Stimulated activated CD4-positive, alpha-beta T cell treated with anti-CD3 and anti-CD28 coated beads, Interleukin-1b, Interleukin-23, amount 100 ng/mL, for 4 hours (primary cell): Measurements from ENCODE around the gene ADSS2.
"Not testable (repeated sequence)": the region's sequence is repeated elsewhere in the genome, so short reads cannot be mapped to it uniquely, and the experiment has no call there.

Experiments used
- DNase-seq, 2 donors: peaks; one replicate each; pipeline ENCODE4 v3.0.0-alpha.2; 2020; ENCODE audit warnings: low read depth in 2 of 2

Gene ADSS2

DNA sequence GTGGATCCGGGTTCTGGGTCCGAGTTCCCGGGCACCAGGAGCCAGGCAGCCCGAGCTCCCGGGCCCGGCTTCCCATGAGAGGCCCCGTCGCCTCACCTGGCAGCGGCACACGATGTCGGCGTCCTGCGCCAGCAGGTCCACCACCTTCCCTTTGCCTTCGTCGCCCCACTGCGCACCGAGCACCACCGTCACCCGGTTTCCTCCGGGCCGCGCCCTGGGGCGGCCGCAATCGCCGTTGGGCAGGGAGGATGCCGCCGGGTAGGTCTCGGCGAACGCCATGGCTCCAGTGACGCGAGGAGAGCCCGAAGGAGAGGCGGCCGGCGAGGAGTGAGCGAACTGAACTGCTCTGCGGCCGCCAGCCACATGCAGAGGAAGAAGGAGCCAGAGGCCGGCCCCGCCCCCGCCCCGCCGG is at the start of gene ADSS2:
ADSS2 (minus strand) TSS at position 371 of the 412 bp plus-strand sequence; CDS start at position 279, 92 bp downstream.
- DNase-seq = no peak

DNA sequence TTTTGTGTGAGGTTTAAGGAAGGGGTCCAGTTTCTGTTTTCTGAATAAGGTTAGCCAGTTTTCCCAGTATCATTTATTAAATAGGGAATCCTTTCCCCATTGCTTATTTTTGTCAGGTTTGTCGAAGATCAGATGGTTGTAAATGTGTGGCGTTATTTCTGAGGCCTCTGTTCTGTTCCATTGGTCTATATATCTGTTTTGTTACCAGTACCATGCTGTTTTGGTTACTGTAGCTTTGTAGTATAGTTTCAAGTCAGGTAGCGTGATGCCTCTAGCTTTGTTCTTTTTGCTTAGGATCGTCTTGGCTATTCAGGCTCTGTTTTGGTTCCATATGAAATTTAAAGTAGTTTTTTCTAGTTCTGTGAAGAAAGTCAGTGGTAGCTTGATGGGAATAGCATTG is 48.8 kb upstream of the ADSS2 start:
- DNase-seq = not testable (repeated sequence)

DNA sequence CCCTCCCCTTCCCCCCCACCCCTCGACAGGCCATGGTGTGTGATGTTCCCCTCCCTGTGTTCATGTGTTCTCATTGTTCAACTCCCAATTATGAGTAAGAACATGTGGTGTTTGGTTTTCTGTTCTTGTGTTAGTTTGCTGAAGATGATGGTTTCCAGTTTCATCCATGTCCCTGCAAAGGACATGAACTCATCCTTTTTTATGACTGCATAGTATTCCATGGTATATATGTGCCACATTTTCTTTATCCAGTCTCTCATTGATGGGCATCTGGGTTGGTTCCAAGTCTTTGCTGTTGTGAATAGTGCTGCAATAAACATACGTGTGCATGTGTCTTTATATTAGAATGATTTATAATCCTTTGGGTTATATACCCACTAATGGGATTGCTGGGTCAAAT is 47.8 kb upstream of the ADSS2 start:
- DNase-seq = not testable (repeated sequence)

DNA sequence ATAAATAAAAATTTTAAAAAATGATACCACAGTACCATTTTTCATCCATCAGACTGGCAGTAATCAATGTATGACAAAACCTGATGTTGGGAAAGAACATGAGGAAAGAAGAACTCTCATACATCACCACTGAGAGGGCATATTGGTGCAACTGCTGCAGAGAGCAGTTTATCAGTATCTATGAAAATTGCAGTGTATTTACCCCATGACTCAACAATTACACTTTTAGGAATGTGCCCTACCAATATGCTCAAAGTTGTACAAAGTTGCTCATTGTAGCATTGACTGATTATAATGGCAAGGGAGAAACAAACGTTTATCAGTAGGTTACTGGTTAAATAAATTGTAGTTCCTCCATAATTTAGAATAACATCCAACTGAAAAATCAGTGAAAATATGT is 46.1 kb upstream of the ADSS2 start:
- DNase-seq = no peak

DNA sequence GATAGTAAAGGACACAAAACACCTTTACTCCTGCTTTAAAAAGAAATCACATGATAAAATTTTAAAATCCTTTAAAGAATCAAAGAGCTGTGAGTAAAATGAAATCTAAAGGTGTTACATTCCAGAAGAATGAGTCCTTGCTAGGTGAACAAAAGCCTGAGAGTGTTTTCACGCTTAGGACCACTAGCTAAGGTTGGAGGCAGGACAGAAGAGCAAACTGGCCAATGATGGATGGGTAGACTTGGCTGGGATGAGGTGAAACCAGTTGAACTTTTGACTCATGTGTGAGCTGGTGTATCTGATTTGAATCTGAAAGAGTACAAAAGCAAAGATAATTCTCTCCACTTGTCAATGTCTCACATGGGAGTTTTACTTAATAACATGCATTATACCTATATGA is 44.5 kb upstream of the ADSS2 start:
- DNase-seq = no peak

DNA sequence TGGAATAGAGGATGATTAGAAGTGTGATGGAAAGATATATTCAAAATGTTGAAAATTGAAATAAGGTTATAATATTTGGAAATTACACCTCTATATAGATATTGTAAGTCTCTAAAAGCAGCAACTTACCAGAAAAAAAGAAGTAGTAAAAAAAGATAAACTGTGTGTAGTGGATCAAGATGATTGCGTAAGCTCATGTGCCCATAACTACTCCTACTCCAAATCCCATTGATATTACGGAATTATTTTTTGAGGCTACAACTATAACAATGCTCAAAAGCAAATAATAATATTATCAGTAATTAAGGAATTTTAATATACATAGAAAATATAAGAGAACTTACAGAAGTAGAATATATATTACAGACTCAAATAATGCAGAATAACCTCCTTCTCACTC is 42.9 kb upstream of the ADSS2 start:
- no peak for DNase-seq

DNA sequence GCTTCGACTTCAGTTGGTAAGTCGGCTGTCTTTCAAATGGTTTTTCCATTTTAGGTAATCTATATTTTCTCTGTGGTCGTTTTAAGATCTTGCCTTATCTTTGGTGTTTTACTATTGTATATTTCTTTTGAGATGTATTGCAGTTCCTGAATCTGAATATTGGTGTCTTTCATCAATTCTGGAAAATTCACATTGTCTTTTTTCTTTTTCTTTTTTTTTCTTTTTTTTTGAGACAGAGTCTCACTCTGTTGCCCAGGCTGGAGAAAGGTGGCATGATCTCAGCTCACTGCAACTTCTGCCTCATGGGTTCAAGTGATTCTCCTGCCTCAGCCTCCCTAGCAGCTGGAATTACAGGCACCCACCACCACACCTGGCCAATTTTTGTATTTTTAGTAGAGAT is 33.3 kb upstream of the ADSS2 start:
- not testable (repeated sequence) for DNase-seq

DNA sequence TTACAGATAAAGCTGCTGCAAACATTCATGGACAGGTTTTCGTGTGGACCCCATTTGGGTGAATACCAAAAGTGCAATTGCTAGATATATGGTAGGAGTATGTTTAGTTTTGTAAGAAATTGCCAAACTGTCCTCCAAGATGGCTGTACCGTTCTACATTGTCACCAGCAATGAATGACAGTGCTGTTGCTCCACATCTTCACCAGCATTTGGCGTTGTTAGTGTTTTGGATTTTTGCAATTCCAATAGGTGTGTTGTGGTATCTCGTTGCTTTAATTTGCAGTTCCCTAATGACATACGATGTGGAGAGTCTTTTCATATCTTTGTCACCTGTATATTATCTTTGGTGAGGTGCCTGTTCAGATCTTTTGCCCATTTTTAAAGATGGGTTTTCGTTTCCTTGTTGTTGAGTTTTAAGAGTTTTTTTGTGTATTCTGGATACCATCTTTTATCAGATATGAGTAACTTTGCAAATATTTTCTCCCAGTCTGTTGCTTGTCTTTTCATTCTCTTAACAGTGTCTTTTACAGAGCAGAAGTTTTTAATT is 21.4 kb upstream of the ADSS2 start:
- no peak for DNase-seq

DNA sequence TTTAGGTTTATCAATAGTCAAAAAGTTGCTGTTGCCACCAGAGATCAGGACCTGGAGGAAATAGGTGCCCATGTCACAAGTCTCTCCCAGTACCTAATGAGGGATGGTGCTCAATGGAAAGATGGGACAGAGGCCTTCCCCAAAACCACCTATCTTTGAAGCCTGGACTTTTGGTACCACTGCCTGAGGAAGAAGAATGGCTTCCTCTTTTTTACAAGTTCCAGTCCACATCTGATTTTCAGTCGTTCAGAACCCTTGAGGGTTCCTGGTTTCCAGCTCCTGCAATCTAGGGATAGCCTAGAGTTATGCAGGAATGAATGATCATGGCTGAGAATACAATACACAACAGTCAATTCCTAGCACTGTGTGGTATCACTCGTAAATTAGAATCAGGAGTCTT is 15.0 kb upstream of the ADSS2 start:
- DNase-seq = no peak

DNA sequence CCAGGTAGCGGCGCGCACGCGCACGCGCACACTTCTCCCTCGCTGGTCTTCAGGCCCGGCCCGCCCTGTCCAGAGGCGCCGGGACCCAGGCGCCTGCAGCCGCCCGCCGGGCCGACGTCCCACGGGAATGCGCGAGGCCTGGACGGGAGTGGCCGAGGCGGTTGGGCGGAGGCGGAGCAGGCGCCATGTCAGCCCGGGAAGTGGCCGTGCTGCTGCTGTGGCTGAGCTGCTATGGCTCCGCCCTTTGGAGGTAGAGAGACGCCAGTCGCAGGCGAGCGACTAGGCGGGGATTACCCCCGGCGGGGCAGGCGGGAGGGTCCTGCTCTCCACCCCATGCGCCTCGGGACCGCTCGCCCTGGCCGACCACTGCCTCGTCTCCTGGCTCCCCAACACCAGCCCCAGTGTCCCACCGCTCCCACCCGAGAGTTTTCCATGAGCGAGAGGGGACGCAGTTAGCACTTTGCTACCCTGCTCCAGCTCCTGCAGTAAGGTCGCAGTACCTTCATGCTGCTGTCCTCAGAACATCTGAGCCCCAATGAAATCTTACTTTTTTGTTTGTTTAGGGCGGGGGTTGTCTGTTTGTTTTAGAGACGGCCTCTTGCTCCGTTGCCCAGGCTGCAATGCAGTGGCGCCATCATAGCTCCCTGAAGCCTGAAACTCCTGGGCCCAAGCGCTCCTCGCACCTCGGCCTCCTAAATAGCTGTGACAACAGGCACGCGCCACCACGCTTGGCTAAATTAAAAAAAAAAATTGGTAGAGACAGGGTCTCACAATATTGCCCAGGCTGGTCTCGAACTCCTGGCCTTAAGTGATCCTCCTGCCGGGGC is 9.7 kb upstream of the ADSS2 start, which contains the start of gene CATSPERE:
CATSPERE (plus strand) TSS at position 29 of the 827 bp plus-strand sequence; CDS start at position 186, 157 bp downstream.
- DNase-seq = peak; percentile 52 to 60

DNA sequence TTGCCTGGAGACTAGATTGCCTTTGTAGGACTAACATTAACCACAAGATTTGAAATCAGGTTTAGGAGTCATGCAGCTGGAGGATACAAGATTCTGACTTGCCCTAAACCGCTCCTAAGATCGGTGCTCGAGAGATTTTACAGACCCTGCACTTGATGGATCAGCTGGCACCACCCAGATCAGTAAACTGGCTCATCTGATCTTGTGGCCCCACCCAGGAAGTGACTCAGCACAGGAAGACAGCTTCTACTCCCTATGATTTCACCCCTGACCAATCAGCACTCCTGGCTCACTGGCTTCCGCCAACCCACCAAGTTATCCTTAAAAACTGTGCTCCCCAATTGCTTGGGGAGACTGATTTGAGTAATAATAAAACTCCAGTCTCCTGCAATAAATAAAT is 8.5 kb upstream of the ADSS2 start:
- no peak for DNase-seq

DNA sequence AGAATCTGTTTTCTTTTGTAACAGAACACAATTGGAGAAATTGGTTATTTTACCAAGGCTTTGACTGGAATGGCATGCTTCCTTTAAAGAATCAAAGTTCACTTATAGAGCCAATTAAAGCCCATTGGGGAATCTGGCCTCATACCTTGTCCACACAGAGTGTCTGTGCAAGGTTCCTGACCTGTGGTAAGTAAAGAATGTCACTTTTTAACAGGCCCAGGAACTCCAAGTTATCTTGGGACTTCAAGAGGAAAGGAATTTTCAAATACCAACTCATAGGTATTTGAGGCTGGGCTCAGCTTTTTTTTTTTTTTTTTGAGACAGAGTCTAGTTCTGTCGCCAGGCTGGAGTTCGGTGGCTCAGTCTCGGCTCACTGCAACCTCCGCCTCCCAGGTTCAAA is 7.1 kb upstream of the ADSS2 start:
- DNase-seq = no peak

DNA sequence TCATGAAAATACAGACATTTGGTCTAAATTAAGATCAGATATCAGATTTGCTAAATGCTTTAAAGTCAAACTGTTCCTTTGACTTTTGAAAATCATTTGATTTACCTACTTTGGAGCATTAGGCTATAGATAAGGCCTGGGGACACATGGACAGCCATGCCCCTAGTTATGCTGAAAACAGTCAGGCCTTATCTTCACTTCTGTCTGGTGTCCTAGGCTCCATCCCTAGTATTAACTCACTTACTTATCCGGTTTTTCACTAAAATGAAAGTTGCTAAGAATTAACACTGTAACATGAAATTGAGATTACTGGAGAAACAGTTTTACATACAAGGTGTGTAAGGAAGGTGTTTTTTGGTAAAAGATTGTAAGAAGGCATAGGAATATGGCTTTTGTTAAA is 4.9 kb upstream of the ADSS2 start:
- DNase-seq = no peak

DNA sequence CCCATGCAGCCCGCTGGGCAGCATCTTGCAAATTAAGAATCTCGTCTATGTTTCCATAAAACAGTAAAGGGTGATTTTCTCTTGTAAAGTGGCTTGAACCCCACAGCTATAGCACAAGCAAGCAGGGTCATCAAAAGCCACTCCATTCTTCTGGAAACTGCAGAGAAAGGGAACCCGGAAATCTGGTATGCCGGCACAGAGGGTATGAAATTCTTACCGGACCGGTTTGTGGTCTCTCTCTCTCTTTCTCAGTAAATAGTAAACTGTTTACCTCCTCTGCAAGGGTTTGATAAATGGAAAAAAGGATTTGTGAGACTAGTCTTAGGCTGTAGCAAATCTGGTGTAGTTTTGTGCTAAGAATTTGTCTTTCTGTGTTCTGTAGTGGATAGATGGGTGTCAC is 2.7 kb upstream of the ADSS2 start:
- no peak for DNase-seq

DNA sequence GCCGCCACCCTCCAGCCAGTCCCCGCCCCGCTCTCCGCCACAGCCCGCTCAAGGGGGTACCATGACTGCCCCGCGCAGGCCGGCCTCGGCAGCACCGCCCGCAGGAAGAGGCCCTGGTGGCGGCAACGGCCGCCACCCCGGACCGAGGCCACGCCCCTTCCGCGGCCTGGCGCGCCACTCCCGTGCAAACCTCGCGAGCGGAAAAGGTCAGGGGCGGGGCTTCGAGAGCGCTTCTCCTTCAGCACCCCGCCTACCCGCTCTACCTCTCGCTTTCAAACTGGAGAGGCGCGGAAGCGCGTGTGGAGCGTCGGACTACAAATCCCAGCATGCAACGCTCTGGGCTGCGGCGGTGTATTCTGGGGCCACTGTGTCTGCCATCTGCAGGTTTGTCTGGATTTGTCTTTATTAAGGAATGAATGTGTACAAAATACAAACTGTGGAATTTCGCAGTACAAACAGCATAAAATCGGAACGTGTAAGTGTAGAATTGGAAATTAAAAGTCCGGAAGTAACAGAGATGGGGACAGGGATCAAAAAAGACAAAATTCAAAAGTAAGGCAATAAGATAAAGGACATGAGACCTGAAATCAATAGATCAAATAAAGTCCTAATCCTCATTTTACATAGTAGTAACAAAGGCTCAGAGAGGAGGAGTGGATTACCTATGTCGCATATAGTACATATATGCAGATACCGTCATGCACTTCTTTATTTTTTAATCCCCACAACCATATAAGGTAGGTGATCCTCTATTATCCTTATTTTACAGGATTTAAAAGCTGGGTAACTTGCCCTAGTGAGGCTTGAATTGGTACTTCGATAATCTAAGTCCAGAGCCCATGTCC is 464 bp upstream of the ADSS2 start:
- DNase-seq = peak; percentile 98 to 99

DNA sequence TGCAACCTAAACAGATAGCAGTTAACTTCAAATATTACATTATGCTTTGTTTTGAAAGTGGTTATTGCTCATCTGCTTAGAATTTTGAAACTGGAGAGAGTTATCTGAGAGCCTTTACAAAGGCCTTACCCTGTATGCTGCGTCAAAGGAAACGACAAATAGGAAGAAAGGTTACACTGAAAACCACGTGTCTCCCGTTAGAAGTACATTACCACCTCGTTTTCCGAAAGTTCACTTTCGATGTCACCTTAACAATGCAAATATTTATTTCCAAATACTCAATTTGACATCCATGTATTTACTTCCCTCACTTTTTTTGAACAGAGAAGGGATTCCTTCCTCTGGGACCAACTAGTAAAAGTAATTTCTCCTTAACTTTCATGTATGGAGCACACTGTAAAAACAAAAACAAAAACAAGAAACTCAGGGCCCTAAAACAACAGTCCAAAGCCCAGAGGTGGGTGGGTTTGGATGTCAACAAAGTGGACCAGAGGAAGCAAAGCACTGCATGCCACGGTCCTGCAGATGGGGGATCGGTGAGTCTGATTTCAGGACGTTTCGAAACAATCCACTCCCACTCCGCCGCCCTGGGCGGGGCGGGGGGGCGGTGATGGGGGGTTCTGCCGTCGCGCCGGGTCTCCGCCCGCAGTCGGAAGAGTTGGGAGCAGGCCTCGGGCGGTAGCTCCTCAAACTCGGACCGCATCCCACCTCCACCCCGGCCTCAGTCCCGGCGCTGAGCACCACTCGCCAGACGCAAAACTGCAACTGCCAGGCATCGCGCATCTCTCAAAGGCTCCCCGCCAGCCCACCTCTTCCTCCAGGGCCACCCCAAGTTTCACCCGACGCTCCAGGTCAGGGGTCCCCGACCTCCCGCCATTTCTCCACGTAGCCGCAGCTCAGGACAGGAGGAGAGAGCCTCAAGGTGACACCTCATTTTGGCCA is 841 bp downstream of the ADSS2 start:
- peak; percentile 39 to 47 for DNase-seq

DNA sequence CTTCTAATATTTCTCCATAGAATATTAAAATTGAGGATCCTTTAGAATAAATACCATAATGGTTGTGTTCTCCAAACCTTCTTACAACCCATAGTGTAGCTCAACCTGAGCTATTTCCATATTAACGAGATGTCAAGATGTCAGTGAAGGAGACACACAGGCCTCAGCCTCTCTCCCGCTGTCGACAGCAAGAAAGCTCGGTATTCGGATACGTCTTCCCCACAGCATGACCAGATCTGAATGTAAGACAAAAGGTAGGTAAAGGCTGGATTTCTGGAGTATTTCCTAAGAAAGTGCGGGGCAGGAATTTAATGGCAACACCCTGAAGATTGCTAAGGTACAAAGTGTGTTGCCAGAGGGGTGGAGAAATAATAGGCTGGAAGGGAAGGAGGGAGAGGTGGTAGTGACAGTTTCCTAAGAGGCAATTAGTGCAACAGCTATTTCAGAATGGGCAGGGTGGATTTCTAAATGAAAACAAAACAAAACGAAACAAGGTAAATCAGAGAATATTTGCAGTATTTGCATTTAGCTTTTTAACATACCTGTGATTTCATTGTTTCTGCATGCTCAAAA is 1.7 kb downstream of the ADSS2 start:
- DNase-seq = no peak

DNA sequence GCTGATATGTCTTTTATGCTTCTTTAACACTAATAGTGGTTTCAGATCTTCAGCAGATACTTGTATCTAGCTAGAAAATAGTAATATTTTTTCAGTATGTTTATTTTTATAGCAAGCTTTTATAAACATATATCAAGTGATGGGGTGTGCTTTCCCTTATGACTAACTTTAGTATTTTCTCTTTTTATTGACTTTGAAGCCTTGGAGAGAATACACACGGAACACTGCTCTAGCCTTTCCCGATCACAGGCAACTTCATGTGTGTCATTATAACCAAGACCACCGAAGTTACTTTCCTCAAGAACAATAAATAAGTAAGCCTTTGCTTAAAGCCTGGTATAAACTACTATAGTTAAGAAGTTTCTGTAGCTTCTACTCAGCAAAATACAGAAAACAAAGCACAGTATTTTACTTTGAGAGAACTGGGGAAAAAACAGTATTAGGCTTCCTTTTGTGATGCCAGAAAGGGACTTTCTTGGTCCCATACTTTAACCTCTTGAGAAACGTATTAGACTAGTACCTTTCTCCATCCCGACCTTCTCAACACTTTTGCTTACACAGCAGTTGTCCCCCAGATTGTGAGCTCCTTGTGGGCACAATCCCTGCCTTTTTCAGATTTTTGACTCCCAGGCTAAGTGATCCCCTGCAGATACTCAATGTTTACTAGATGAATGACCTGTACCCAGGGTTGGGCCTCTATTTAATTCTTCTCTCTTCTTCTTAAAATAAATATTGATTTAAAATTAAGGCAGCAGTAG is 3.3 kb downstream of the ADSS2 start:
- no peak for DNase-seq

DNA sequence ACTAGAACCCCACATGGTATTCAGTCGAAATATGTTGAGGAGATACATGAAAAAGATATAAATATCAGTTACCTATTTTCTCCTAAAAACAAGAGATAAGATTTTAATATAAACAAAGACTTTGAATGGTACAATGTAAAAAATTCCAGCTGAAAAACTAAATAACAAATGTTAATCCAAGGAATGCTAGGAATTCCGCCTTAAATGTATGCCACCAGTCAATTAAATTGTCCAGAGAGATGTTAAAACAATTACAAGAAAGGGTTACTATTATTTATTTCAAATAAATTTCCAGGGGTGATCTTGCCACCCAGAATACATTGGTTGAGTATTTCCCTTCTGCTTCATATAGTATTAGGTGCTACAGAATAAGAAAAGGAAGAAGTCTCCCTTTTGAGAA is 4.2 kb downstream of the ADSS2 start:
- DNase-seq = no peak

DNA sequence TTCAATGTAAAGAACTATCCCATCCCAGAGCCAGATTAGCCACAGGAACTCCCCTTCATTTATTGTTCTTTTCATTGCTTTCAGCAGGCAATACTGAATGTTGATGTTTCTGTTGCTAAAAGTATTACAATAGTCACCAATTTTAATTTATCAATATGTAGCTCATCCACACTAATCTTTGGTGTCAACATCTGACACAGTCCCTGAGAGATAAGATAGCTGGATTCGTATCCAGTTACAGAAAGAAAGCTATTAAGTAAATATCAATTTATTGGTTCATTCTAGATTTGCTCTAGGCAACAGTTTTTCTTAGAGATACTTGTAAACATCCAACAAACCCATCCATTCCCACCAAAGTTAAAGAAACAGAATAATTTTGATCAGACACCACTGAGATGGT is 4.7 kb downstream of the ADSS2 start:
- no peak for DNase-seq
